Measurements from ENCODE around the gene PARVA. TPM values are rescaled to one million over a fixed set of nuclear protein-coding genes. Genes with fewer than 3 reads are reported as not detected.

PARVA gene
- total RNA-seq, 4 donors from 2014 or later: 52.9 to 188 (median 66.5) TPM

- no peak for DNase-seq
- Histone ChIP-seq H3K27me3 (no peaks in the 10 kb centered on the region), H3K4me1 (peaks cover 7 to 24% of the 10 kb centered on the region in 2 donors), H3K4me3 (no peak overlapping the region), H3K9me3 (no peaks in the 10 kb centered on the region), H3K36me3 (no peaks in the 10 kb centered on the region), H3K27ac (peak overlapping the region; percentile 89 to 94)
- intact Hi-C loops (cut with DNase I; ENCODE audit: low total_unique reads): no loop called here
- TF ChIP-seq POLR2A (IDR thresholded peaks at IDR 0.05): no peak
- TF ChIP-seq CTCF (IDR thresholded peaks at IDR 0.05): no peak
These were observed 34.0 kb downstream of the PARVA start for GRCh38 chr11:12411393-12411792.

DNA sequence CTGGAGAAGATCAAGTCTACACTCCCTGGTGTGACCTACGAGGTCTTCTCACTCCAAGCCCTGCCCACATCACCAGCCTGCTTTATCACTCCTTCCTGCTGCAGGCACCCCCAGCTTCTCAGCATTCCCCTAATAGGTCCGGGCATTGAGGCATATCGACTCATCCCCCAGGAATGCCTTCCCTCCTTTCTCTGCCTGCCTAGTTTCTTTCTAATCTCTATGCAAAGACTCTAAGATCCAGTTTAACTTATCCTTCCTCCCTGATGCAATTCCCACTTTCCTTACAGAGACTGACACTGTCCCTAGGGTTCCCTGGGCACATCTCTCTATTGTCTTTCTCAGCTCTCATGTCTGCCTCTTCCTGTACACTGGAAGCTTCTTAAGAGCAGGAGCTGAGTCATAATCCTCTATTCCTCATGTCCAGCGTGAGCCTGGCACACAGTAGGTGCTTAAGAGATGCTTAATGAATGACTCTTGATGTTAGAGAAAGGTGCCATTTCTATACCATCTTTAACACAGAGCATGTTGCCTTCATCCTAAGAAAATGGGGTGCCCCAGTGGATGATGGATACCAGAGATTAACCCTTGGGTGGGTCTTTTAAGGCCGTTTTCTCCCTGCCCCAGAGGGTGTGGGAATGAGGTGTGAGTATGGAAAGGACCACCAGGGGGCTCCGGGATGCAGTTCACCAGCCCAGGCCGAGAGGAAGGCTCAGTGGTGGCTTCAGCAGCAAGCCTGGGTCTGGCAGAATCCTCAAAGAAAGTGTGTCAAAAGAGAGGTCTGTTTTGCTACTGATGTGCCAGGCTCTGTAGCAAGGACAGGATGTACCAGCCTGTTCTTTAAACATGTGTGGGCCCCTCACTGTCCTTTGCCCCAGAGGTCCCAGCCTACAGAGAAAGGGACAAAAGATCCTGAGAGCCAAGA, 34.7 kb downstream of the PARVA start:
- TF ChIP-seq POLR2A (IDR thresholded peaks at IDR 0.05): peak in 1 of 2 donors; percentile 18
- TF ChIP-seq CTCF (IDR thresholded peaks at IDR 0.05): peak; percentile 59 to 78 (median 66)
- Histone ChIP-seq H3K4me1 (peaks cover 7 to 23% of the 10 kb centered on the region in 2 donors), H3K9me3 (no peaks in the 10 kb centered on the region), H3K27ac (peak overlapping the region; percentile 89 to 94), H3K36me3 (no peaks in the 10 kb centered on the region), H3K27me3 (no peaks in the 10 kb centered on the region), H3K4me3 (no peak overlapping the region)
- DNase-seq: peak; percentile 75 to 80
- intact Hi-C loops (cut with DNase I; ENCODE audit: low total_unique reads): no loop called here

GRCh38 chr11:12413141-12414052, 36.0 kb downstream of the PARVA start:
- Histone ChIP-seq H3K4me1 (peaks cover 7 to 18% of the 10 kb centered on the region in 2 donors), H3K27ac (peak overlapping the region; percentile 89 to 94), H3K4me3 (peak overlapping the region in 1 of 2 donors; percentile 14)

DNA sequence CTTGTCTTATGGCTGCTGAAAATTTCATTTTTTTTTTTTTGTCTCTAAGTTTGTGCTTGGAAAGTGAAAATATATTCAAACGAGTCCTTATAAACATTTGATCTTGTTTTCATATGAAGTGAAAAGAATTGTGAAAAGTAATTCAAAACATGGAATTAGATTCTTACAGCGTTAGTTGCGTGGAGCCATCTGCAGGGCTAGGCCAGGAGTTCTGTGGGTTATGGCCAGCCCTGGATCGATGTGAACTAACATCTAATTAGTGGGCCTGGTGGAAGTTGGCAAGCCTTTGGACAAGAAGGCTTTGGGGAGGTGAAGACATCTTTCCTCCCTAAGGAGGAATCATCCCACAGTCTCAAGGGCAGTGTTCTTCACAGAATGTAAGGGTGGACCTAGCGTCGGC, 37.2 kb downstream of the PARVA start:
- Histone ChIP-seq H3K4me3 (peak overlapping the region in 1 of 2 donors; percentile 14), H3K4me1 (peaks cover 5 to 18% of the 10 kb centered on the region in 2 donors), H3K27me3 (no peaks in the 10 kb centered on the region), H3K9me3 (no peaks in the 10 kb centered on the region), H3K36me3 (no peaks in the 10 kb centered on the region), H3K27ac (peak overlapping the region; percentile 89 to 94)
- intact Hi-C loops (cut with DNase I; ENCODE audit: low total_unique reads): no loop called here
- DNase-seq: no peak
- TF ChIP-seq POLR2A (IDR thresholded peaks at IDR 0.05) (no peak), CTCF (IDR thresholded peaks at IDR 0.05) (no peak)

More at GRCh38 chr11:12413141-12414052, 36.0 kb downstream of the PARVA start:
- no peaks in the 10 kb centered on the region for H3K27me3 ChIP-seq
- no peaks in the 10 kb centered on the region for H3K36me3 ChIP-seq
- TF ChIP-seq POLR2A (IDR thresholded peaks at IDR 0.05) (no peak), CTCF (IDR thresholded peaks at IDR 0.05) (no peak)
- intact Hi-C loops (cut with DNase I; ENCODE audit: low total_unique reads): no loop called here
- DNase-seq: no peak
- H3K9me3 ChIP-seq: no peaks in the 10 kb centered on the region
